NCI-H146 treated with DMSO at 0.1 percent for 48 hours (cell line): ENCODE measurements around the gene UNC45A.
A peak's percentile ranks its signal among the peaks of the same experiment; 100 is the strongest.

Source experiments
- DNase-seq: peaks from one replicate; lab custom pipeline; 2025; ENCODE audit not compliant: unreplicated experiment; lab: John Stamatoyannopoulos, UW

UNC45A gene

GRCh38 chr15:90941038-90941437, 6.0 kb downstream of the UNC45A start:
- no peak for DNase-seq

GRCh38 chr15:90942354-90943120, 7.5 kb downstream of the UNC45A start:
- DNase-seq = no peak

GRCh38 chr15:90945091-90945490, 10.0 kb downstream of the UNC45A start:
- DNase-seq = no peak

- no peak for DNase-seq
Measured at GRCh38 chr15:90946538-90946937, 11.5 kb downstream of the UNC45A start.

GRCh38 chr15:90946941-90947576, 12.0 kb downstream of the UNC45A start:
- no peak for DNase-seq

- DNase-seq = no peak
Measured at GRCh38 chr15:90947577-90948357, 12.7 kb downstream of the UNC45A start.

- DNase-seq = no peak
Measured at GRCh38 chr15:90948506-90948905, 13.4 kb downstream of the UNC45A start.

GRCh38 chr15:90949979-90950675, 15.0 kb downstream of the UNC45A start:
- no peak for DNase-seq

GRCh38 chr15:90950676-90951075, 15.6 kb downstream of the UNC45A start:
- no peak for DNase-seq

- DNase-seq = no peak
Measured at GRCh38 chr15:90952901-90953677, 18.0 kb downstream of the UNC45A start.

GRCh38 chr15:90953947-90954711, 19.0 kb downstream of the UNC45A start:
- DNase-seq = no peak

GRCh38 chr15:90954712-90955623, 19.9 kb downstream of the UNC45A start, which contains the start of gene RCCD1:
RCCD1 (plus strand) TSS chr15:90954884; CDS start chr15:90956735, 1,851 bp downstream.
- DNase-seq = peak; percentile 74

GRCh38 chr15:90955624-90956273, 20.7 kb downstream of the UNC45A start:
- DNase-seq = peak; percentile 2

- DNase-seq = no peak
Measured at GRCh38 chr15:90956274-90957030, 21.4 kb downstream of the UNC45A start.

- no peak for DNase-seq
Measured at GRCh38 chr15:90957031-90957790, 22.1 kb downstream of the UNC45A start.

- no peak for DNase-seq
Measured at GRCh38 chr15:90957791-90958190, 22.7 kb downstream of the UNC45A start.
